ENCODE results near the gene CLRN3. TPM values are rescaled to one million over a fixed set of nuclear protein-coding genes. Genes with fewer than 3 reads are reported as not detected.

Gene CLRN3
- total RNA-seq, 2 donors from 2014 or later = not detected

DNA sequence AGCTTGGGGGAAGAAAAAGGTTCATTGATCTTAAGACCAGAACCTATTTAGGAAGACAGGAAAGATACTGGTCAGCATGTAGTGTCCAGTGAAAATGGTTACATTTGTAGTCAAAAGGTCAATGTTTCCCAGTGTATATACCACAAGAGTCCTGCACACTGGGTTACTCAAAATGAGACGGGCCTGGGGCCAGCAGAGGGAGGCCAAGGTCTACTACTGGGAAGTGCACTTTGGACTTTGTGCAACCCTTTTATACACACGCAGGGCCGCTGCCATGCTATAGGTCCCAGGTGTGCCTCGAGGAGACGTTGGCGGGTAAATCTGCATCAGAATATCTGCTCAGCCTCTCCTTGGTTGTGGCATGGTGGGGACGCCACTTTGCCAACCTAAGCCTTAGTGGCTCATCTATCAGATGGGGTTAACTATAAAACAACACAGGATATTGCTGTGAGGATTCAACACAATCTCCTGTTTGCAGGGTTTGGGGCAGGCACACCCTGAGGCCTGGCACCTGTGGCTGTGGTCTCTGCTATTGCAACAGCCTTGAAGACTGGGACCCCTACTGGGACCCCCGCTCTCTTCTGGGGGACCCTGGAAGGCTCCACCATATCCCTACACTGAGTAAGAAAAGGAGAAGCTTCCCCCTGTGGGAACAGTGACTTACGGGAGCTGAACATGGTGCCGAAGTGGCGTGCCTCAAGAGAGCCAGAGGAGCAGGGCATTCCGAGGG is 19.7 kb downstream of the CLRN3 start:
- DNase-seq (ENCODE audit: low spot score in 2 of 2) = no peak
- Mint-ChIP-seq H3K27ac (no peak overlapping the region), H3K9me3 (no peaks in the 10 kb centered on the region), H3K36me3 (peaks cover 0 to 7% of the 10 kb centered on the region in 2 donors)
- ATAC-seq = no peak

DNA sequence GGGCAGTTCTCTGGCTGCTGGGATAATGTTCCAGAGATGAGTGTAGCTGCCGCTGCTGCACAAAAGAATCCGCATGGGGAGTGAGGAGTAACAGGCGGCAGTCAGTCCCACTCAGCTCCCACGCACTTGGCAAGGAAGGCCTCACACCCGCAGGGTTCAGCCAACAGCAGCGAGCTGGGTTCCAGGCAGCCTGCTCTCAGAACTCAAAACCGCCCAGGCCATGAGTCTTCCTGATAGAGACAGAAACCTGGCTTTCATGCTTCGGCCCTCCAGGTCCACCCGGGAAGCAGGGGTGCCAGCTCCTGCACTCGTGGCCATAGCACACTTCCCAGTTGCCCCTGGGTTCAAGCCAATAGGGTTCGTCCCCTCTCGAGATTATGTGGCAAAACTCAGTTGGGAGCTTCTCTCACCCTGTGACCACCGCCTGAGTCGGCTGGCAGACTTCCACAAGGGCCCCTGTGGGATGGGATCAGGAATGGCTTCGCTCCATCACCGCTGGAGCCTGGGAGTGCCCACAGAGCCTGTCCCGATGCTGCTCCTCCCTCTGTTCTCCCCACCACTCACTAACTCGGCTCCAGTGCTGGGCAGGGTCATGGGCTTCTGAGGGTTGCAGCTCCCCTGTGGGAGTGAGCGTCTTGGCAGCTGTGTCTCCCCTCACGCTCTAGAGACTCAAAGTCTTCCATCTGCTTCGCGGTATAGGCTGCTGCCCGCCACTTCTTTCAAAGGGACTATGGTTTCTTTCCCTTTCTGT is 20.6 kb downstream of the CLRN3 start:
- ATAC-seq (no peak), DNase-seq (ENCODE audit: low spot score in 2 of 2) (no peak)
- H3K9me3 Mint-ChIP-seq = no peaks in the 10 kb centered on the region
- H3K27ac Mint-ChIP-seq = no peak overlapping the region
- peaks cover 0 to 7% of the 10 kb centered on the region in 2 donors for H3K36me3 Mint-ChIP-seq

DNA sequence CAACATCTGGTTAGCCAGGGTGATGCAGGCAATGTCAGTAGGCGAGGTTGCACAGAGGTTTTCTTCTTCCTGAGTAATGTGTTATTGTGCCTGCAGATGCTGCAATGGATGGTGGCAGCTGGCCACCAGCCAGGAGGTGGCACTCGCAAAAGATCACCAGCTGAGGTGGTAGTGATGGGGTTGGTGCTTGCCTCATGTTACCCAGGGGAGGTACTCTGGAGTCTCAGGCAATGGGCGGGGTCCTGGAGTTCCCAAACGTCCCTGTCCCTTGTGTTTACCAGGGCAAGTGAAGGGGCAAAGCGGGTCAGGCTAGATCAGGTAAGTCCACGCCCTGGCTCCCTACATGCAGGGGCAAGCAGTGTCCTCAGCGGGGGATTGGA is 21.1 kb downstream of the CLRN3 start:
- no peak for DNase-seq (ENCODE audit: low spot score in 2 of 2)
- H3K36me3 Mint-ChIP-seq = peaks cover 0 to 7% of the 10 kb centered on the region in 2 donors
- H3K27ac Mint-ChIP-seq = no peak overlapping the region
- no peaks in the 10 kb centered on the region for H3K9me3 Mint-ChIP-seq
- ATAC-seq = no peak

DNA sequence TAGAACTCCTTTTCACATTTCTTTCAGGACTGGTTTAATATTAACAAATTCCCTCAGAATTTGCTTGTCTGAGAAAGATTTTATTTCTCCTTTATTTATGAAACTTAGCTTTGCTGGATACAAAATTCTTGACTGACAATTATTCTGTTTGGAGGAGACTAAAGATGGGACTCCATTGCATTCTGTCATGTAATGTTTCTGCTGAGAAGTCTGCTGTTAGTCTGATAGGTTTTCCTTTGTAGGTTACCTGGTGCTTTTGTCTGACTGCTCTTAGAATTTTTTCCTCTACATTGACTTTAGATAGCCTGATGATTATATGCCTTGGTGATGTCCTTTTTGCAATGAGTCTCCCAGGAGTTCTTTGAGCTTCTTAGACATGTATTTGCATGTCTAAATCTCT is 23.4 kb downstream of the CLRN3 start:
- H3K27ac Mint-ChIP-seq = no peak overlapping the region
- no peak for DNase-seq (ENCODE audit: low spot score in 2 of 2)
- peaks cover 0 to 7% of the 10 kb centered on the region in 2 donors for H3K36me3 Mint-ChIP-seq
- peaks cover under 1 to 5% of the 10 kb centered on the region in 2 donors for H3K9me3 Mint-ChIP-seq
- ATAC-seq = no peak

DNA sequence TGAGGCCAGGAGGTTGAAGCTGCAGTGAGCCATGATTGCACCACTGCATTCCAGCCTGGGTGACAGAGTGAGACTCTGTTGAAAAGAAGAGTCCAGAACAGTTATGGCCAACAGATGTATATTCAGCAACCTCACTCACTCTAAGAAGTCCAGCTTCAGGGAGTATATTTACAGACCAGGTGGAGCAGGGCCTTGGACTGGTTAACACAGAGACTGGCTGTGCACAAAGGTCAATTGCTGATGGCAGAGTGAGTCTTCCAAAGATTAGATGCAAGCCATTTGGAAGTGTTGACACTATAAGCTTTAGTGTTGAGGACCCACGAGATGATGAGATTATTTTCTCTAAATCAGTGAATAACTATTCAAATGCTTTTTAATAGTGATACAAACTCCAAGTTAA is 24.9 kb downstream of the CLRN3 start:
- ATAC-seq (no peak), DNase-seq (ENCODE audit: low spot score in 2 of 2) (no peak)
- Mint-ChIP-seq H3K9me3 (peaks cover 13 to 16% of the 10 kb centered on the region in 2 donors), H3K27ac (no peak overlapping the region), H3K36me3 (peaks cover 0 to 18% of the 10 kb centered on the region in 2 donors)

DNA sequence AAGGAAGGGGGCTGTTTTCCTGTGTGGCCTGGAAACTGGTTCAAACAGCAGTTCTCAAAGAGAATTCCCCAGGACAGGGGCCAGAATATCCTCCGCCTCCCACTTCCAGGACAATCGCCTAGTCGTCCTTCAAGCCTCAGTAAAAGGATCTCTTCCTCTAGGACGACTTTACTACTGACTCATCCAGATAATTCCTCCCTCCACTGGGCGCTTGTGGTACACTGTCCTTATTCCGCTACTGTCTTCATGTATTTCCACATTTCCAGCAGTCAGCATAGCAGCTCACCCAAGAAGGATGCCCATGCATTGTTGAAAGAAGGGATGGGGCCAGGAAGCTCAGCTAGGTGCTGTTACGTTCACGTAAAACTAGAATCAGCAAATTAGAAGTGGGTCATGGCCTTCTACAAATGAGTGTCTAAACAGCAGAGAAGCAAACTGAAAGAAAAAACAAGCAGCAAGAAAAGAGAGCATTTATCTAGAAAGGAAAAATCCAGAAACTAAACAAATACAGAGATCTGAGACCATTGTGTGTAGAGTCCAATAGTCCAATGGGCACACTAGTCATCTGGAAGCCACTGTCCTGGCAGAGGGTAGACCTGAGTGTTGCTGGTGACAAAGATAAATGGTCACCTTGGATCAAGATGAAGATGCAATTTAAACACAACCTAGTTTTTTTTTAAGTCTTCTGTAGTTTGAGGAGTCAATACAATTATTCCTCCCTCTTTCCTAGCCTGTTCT is 26.3 kb downstream of the CLRN3 start:
- Mint-ChIP-seq H3K36me3 (peaks cover 0 to 18% of the 10 kb centered on the region in 2 donors), H3K9me3 (peaks cover 13 to 16% of the 10 kb centered on the region in 2 donors), H3K27ac (no peak overlapping the region)
- ATAC-seq (no peak), DNase-seq (ENCODE audit: low spot score in 2 of 2) (no peak)

DNA sequence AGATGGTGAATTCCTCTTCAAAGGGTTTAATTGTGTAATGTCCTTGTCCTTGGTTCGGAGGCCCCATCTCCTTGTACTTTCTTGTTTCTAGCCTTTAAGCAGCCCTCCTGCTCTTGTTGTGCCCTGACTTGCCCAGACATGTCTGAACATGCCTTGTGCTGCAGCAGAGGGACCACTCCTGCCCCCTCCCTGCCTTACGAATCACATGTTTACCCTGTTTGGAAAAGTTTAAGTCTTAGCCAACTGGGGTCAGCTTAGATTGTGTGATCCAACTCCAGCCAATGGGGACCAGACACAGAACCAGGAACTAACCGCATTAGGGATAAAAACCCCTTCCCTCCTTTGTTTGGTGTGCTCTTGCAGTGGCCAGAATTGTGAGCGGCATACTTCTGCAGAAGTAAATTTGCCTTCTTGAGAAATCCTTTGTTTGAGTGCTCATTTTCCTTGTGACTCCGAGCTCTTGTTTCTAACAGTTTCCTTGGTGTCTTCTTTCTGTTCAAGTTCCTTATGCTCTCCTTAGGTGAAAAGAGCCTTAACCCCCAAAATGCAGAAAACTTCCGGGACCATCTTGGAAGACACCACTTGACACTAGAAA is 29.4 kb downstream of the CLRN3 start:
- H3K9me3 Mint-ChIP-seq = peaks cover 13 to 16% of the 10 kb centered on the region in 2 donors
- ATAC-seq (peak in 1 of 2 donors; percentile 24), DNase-seq (ENCODE audit: low spot score in 2 of 2) (no peak)
- peak overlapping the region in 1 of 2 donors; percentile 80 for H3K27ac Mint-ChIP-seq
- H3K36me3 Mint-ChIP-seq = peaks cover 0 to 11% of the 10 kb centered on the region in 2 donors

DNA sequence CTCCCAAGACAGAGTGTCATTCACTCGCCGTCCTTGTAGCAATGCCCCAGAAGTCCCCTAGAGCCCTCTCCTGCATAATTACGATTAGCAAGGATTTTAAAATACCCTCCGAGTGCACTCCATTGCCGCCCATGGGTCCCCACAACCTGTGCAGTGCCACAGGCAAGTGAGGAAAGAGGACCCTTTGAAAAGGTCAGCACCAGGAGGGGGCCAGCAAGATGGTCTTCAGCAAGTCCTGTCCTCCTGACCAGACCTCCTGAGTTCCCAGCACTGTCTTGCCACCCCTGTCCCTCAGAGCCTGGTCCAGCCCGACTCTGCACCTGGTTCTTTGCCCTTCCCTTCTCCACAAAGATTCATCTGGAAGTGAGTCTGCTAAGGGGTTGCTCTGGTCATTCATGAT is 32.1 kb downstream of the CLRN3 start:
- H3K36me3 Mint-ChIP-seq = peaks cover 0 to 11% of the 10 kb centered on the region in 2 donors
- peaks cover 13 to 16% of the 10 kb centered on the region in 2 donors for H3K9me3 Mint-ChIP-seq
- H3K27ac Mint-ChIP-seq = peak overlapping the region in 1 of 2 donors; percentile 19
- ATAC-seq = no peak
- no peak for DNase-seq (ENCODE audit: low spot score in 2 of 2)

DNA sequence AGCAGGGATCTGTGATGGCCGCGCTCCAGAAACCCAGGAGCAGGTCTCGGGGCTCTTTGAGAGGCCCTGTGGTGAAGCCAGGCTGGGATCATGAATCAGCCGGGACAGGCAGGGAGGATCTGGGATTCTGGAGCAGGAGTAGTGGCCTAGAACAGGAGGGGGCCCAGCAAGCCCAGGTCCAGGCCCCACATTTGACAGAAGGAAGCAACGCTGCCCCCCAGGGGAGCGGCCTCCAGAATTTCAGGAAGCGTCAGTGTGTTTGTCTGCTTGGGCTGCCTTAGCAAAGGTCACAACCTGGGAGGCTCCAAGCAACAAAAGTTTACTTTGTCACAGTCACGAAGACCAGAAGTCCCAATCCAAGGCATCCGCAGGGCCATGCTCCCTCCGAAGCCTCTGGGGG is 36.8 kb downstream of the CLRN3 start:
- DNase-seq (ENCODE audit: low spot score in 2 of 2) (no peak), ATAC-seq (no peak)
- no peaks in the 10 kb centered on the region for H3K9me3 Mint-ChIP-seq
- peak overlapping the region in 1 of 2 donors; percentile 17 for H3K27ac Mint-ChIP-seq
- H3K36me3 Mint-ChIP-seq = no peaks in the 10 kb centered on the region

DNA sequence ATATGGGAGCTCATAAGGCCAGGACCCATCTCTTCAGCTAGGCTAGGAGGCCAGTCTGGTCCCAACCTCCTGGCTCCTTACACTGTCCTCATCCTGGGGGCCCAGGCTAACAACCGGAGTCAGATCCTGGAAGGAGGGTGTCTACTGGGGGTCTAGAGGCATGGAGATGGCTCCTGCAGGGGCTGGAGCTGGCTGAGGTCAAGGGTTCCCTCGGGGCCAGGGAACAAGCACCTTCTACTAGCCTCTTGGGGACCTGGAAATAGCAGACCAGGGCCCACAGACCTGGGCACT is 37.2 kb downstream of the CLRN3 start:
- H3K9me3 Mint-ChIP-seq = no peaks in the 10 kb centered on the region
- no peaks in the 10 kb centered on the region for H3K36me3 Mint-ChIP-seq
- H3K27ac Mint-ChIP-seq = no peak overlapping the region
- no peak for ATAC-seq
- DNase-seq (ENCODE audit: low spot score in 2 of 2) = no peak

DNA sequence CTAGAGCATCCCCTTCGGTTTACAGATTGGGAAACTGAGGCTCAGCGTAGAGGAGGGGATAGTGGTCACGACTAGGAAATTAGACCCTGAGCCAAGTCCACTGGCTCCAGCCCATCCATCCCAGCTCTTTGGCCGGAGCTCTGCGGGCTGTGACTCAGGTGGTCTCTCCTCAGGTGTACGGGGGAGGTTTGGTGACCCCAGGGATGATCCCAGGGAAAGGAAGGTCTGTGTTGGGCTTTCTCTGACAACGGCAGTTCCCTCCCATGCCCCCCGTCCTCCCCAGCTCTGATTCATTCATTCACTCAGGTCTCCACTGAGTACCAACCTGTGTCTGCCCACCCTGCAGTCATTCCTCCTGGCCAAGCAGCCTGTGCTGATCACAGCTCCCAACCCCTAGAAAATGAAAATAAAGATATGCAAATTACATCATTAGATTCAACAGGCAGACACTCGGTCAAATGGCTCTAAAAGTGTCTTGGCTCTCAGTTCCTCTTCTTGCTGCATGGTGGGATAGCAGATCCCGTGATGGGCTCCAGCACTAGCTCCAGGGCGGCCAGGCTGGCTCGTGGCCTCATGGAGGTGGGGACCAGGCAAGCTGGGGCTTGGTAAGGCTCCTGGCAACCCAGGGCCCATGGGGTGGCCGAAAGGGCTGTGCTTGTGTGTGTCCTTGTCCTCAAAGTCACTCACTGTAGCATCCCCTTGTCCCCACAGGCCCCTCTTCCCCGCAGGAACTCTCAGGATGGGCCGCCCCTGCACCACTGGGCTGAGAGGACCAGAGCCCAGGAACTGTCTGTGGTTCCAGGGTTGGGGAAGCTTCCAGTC is 37.8 kb downstream of the CLRN3 start:
- Mint-ChIP-seq H3K36me3 (no peaks in the 10 kb centered on the region), H3K27ac (no peak overlapping the region), H3K9me3 (no peaks in the 10 kb centered on the region)
- DNase-seq (ENCODE audit: low spot score in 2 of 2) = no peak
- no peak for ATAC-seq

DNA sequence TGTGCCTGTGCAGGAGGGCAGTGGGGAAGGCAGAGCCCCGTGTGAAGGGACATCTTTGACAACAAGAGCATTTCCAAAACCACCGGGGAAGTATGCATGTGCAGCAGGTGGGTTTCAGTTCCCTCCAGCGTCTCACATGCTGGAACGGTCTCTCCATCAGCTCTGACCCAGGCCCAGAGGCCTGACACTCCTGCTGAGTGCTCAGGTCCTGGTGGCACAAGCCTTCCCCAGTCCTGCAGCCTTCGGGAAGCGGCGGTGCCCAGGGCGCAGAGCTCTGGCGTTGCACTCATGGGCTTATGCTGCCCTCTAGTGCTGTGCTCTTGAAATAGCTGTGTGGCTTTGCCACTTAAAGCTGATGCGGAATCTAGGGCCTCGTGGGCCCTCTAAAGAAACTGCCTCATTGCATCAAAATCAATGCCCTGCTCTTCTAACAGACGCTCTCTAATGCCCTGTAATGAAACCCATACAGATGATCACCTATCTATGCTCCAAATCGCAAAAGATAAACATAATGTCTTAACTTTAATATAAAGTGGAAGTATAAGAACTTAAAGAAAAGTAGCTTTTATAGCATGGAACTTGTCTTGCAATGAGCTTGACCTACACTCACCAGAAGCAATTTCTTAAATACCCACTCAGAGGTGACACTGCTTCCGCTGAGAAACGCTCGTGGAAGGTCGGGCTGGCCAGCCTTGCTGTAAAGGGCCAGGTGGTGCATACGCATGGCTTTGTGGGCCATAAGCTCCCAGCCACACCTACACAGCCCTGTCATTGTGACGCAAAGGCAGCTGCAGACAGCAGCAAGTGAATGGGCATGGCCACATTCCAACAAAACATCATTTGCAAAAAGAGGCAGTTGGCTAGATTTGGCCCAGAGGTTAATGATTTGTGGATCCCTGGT is 38.6 kb downstream of the CLRN3 start:
- ATAC-seq = peak; percentile 80 to 91

DNA sequence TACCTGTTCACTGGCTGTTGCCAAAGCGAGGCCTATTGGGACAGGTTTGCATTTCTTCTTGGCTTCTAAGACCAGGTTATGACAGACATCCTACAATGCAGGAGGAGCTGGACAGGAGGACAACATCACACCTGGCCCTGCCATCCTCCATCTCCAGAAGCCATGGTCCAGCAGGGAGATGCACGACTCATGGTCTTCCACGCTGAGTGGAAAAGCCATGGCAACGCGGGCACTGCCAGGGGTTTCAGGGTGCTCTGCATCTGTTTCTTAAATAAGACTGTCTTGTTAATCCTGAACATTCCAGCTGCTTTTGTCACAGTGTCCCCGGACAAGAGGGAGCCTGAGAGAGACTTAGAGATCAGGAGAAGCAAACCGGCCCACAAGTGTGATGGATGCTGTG is 40.3 kb downstream of the CLRN3 start:
- H3K9me3 Mint-ChIP-seq = peaks cover 4% of the 10 kb centered on the region in 2 donors
- H3K36me3 Mint-ChIP-seq = no peaks in the 10 kb centered on the region
- H3K27ac Mint-ChIP-seq = no peak overlapping the region
- DNase-seq (ENCODE audit: low spot score in 2 of 2) (no peak), ATAC-seq (no peak)

More for the DNA sequence above, 38.6 kb downstream of the CLRN3 start:
- no peaks in the 10 kb centered on the region for H3K9me3 Mint-ChIP-seq
- H3K36me3 Mint-ChIP-seq = no peaks in the 10 kb centered on the region
- DNase-seq (ENCODE audit: low spot score in 2 of 2) = peak in 1 of 2 donors; percentile 56
- no peak overlapping the region for H3K27ac Mint-ChIP-seq

DNA sequence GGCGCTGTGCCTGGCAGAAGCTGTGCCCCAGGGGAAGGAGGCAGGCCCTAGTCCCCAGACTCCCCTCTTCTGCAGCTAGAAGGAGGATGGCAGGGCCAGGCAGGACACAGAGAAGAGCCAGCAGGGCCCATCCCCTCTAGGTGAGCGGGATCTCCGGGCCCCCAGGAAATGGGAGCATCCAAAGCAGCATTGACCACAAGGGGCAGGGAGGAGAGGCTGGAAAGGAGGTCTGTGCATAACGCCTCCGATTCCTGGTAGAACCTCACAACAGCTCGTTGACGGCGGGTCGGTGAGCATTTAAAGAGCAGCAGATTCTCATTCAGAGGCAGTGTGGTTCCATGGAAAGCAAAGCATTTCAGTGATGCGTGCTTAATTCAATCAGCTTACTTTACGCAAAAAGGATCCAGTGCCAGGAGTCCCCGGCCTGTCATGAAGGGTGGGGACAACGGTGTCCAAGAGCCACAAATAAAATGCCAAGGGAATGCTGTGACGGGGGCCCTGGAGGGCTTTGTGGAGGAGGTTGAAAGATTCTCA is 41.0 kb downstream of the CLRN3 start:
- H3K36me3 Mint-ChIP-seq = no peaks in the 10 kb centered on the region
- ATAC-seq (no peak), DNase-seq (ENCODE audit: low spot score in 2 of 2) (no peak)
- H3K9me3 Mint-ChIP-seq = peaks cover 4% of the 10 kb centered on the region in 2 donors
- peak overlapping the region in 1 of 2 donors; percentile 64 for H3K27ac Mint-ChIP-seq

DNA sequence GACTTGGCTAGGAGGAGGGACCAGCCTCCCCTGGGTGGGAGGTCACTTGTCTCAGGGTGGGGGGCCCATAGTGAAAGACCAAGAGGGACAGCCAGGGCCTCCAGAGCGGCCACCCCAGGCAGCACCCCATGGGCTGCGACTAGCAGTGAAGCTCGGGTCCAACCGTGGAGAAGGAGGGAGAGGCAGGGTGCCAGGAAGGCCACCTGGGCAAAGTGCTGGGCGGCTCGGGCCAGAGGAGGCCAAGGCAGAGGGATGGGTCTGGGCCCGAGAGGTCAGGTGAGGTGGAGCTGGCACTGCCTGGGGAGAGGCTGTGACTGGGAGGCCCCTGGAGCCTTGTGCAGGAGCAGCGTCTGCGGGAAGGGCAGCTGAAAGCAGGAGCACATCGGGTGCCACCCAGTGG is 41.8 kb downstream of the CLRN3 start:
- H3K36me3 Mint-ChIP-seq = no peaks in the 10 kb centered on the region
- peak overlapping the region in 1 of 2 donors; percentile 64 for H3K27ac Mint-ChIP-seq
- peaks cover 4% of the 10 kb centered on the region in 2 donors for H3K9me3 Mint-ChIP-seq
- ATAC-seq (no peak), DNase-seq (ENCODE audit: low spot score in 2 of 2) (no peak)

Data from activated naive CD4-positive, alpha-beta T cell treated with anti-CD3 and anti-CD28 coated beads, Interleukin-2, amount 50 U/mL, for 72 hours (primary cell).